ENCODE data around the gene KPNB1. TPM values are rescaled to one million over a fixed set of nuclear protein-coding genes. Genes with fewer than 3 reads are reported as not detected.

The KPNB1 gene
- total and polyA plus RNA-seq, 2 of the 4 experiments (the other 2 are of a cell fraction), result 206 to 1,082 TPM

DNA sequence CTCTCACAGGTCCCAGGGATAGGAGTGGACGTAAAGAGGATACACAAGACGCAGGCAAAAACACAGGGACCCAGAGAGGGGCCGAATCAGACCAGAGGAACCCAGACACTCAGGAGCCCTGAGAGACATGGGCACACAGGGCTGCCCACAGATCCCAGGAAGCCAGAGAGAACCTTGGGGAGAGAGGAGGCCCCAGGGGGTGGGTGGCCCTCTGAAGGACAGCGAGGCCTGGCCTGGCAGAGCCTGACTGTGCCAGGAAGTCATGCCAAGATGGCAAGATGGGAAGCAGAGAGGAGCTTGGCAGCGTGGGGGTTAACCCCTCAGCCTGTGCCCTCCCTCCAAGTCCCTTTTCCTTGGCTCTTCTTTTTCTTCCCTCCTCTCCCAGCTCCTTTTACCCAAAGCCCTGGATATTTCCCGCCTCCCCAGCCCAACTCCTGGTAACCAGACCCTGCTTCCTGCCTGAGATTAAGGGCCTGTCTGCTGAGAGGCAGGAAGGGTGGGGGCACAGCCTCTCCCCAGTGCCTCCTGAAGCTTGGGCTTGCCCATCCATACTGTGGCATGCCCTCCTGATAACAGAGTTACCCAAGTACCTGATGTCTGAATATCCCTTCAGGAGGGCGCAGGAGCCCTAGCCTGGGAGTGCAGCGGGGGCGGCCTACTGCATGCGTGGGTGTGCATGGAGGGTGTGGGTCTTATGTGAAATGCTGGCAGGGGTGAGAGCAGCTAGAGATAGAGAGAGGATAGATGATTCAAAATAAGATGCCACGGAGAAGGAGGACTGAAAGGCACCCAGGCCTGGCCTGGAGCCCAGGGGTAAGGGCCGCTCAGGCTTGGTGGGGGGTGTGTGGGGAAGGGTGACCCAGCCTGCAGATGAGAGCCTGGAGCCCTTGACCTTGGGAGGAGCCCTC is 77.3 kb downstream of the KPNB1 start:
- no peak overlapping the region for H2BK20ac ChIP-seq (ENCODE audit: low read depth, low read length)
- TF ChIP-seq CHD1 (IDR thresholded peaks at IDR 0.05; ENCODE audit: low read depth, low read length), result no peak
- TF ChIP-seq CEBPB (IDR thresholded peaks at IDR 0.05; ENCODE audit: low read depth, low read length), result no peak
- TF ChIP-seq BHLHE40 (IDR thresholded peaks at IDR 0.05; ENCODE audit: low read depth, low read length), result no peak
- no peak for TF ChIP-seq POLR2A (IDR thresholded peaks at IDR 0.05; ENCODE audit: low read depth, low read length)
- no peak for TF ChIP-seq FOS (IDR thresholded peaks at IDR 0.05; ENCODE audit: low read depth, low read length)
- no peak for TF ChIP-seq RCOR1 (IDR thresholded peaks at IDR 0.05; ENCODE audit: insufficient replicate concordance, low read length)
- TF ChIP-seq, protein P1, sequence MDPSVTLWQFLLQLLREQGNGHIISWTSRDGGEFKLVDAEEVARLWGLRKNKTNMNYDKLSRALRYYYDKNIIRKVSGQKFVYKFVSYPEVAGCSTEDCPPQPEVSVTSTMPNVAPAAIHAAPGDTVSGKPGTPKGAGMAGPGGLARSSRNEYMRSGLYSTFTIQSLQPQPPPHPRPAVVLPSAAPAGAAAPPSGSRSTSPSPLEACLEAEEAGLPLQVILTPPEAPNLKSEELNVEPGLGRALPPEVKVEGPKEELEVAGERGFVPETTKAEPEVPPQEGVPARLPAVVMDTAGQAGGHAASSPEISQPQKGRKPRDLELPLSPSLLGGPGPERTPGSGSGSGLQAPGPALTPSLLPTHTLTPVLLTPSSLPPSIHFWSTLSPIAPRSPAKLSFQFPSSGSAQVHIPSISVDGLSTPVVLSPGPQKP (IDR thresholded peaks at IDR 0.05; ENCODE audit: borderline replicate concordance, low read depth, low read length), result no peak
- no peak for TF ChIP-seq MAFK (IDR thresholded peaks at IDR 0.05; ENCODE audit: low read depth, low read length)
- TF ChIP-seq, protein P2, sequence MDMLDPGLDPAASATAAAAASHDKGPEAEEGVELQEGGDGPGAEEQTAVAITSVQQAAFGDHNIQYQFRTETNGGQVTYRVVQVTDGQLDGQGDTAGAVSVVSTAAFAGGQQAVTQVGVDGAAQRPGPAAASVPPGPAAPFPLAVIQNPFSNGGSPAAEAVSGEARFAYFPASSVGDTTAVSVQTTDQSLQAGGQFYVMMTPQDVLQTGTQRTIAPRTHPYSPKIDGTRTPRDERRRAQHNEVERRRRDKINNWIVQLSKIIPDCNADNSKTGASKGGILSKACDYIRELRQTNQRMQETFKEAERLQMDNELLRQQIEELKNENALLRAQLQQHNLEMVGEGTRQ (IDR thresholded peaks at IDR 0.05; ENCODE audit: low read depth, low read length), result no peak
- TF ChIP-seq, protein P3, sequence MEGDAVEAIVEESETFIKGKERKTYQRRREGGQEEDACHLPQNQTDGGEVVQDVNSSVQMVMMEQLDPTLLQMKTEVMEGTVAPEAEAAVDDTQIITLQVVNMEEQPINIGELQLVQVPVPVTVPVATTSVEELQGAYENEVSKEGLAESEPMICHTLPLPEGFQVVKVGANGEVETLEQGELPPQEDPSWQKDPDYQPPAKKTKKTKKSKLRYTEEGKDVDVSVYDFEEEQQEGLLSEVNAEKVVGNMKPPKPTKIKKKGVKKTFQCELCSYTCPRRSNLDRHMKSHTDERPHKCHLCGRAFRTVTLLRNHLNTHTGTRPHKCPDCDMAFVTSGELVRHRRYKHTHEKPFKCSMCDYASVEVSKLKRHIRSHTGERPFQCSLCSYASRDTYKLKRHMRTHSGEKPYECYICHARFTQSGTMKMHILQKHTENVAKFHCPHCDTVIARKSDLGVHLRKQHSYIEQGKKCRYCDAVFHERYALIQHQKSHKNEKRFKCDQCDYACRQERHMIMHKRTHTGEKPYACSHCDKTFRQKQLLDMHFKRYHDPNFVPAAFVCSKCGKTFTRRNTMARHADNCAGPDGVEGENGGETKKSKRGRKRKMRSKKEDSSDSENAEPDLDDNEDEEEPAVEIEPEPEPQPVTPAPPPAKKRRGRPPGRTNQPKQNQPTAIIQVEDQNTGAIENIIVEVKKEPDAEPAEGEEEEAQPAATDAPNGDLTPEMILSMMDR (conservative IDR thresholded peaks at IDR 0.05; ENCODE audit: low read depth, low read length), result no peak
- no peak for TF ChIP-seq NFE2L2 (IDR thresholded peaks at IDR 0.05; ENCODE audit: low read depth, low read length)
- no peak for TF ChIP-seq RAD21 (IDR thresholded peaks at IDR 0.05; ENCODE audit: low read length)
- no peak for TF ChIP-seq MAZ (IDR thresholded peaks at IDR 0.05; ENCODE audit: borderline replicate concordance, low read depth, low read length)
- in situ Hi-C loops (cut with MboI; ENCODE audit: low sequenced_read_pairs), result no loop called here
- ChIA-PET CTCF (no interaction called here), POLR2A (ENCODE audit: unreplicated experiment) (no interaction called here)
- no TSS peak for BruUV-seq (replicated peaks)
- no peak overlapping the region for H3K4me2 ChIP-seq (ENCODE audit: low read depth, low read length)
- H2AK5ac ChIP-seq (ENCODE audit: low read depth, low read length), result no peak overlapping the region
- 67% methylated on average over 5 of the region's 12 CpGs; no CpG with 5 or more reads in 1 of the 2 experiments for WGBS, 2 experiments (ENCODE audit: extremely low coverage in 2 of 2, insufficient read length in 1 of 2)
- dilution Hi-C loops (cut with HindIII; ENCODE audit: low sequenced_read_pairs, unreplicated experiment), result no loop called here
- ATAC-seq (ENCODE audit: low read depth) (no peak), DNase-seq (no peak)
- H3K9me3 ChIP-seq (ENCODE audit: control insufficient read depth, insufficient read depth, low read length), result no peaks in the 10 kb centered on the region
- H4K8ac ChIP-seq (ENCODE audit: low read depth in 2 of 2, low read length in 2 of 2), result no peak overlapping the region
- H2AFZ ChIP-seq (replicated peaks; ENCODE audit: low read length, poor library complexity), result no peak overlapping the region
- H4K91ac ChIP-seq (ENCODE audit: insufficient read depth, low read depth, low read length), result no peak overlapping the region
- H3K14ac ChIP-seq (replicated peaks; ENCODE audit: low read depth, low read length), result no peak overlapping the region
- H3K18ac ChIP-seq (ENCODE audit: low read depth, low read length), result no peak overlapping the region
- no peak overlapping the region for H2BK120ac ChIP-seq (ENCODE audit: low read depth, low read length)
- H3K9me1 ChIP-seq (ENCODE audit: insufficient read depth, low read length), result no peaks in the 10 kb centered on the region
- H2BK5ac ChIP-seq (ENCODE audit: low read depth, low read length, poor library complexity, severe bottlenecking), result no peak overlapping the region
- H3K79me1 ChIP-seq (ENCODE audit: low read depth in 1 of 2, low read length in 2 of 2), result no peaks in the 10 kb centered on the region
- peaks cover 90% of the 10 kb centered on the region for H3K27me3 ChIP-seq (ENCODE audit: control insufficient read depth, insufficient read depth, low read length)
- no peak overlapping the region for H3K56ac ChIP-seq (ENCODE audit: extremely low read depth, insufficient read depth, low read length)
- H3K27ac ChIP-seq (ENCODE audit: insufficient read depth, low read length), result no peak overlapping the region
- no peaks in the 10 kb centered on the region; the same call in none of the 2 replicates for H4K20me1 ChIP-seq (ENCODE audit: insufficient read depth, low read length)
- no peaks in the 10 kb centered on the region for H3K36me3 ChIP-seq (ENCODE audit: control insufficient read depth, insufficient read depth, low read length)
- no peak overlapping the region for H4K5ac ChIP-seq (ENCODE audit: low read depth, low read length)
- H3K4me1 ChIP-seq (ENCODE audit: control insufficient read depth, insufficient read depth, low read length), result no peaks in the 10 kb centered on the region
- no peak overlapping the region for H3K9ac ChIP-seq (ENCODE audit: low read depth, low read length)
- no peak overlapping the region for H2BK15ac ChIP-seq (ENCODE audit: low read depth, low read length)
- no peak overlapping the region for H3K23ac ChIP-seq (ENCODE audit: low read depth, low read length)
- H3K4ac ChIP-seq (ENCODE audit: low read depth, low read length), result no peak overlapping the region
- intact Hi-C loops (cut with micrococcal nuclease), result loop anchor here (10.0 kb wide), 1 partner anchor 48 kb away; no protein-coding TSS in a partner anchor
- no peak overlapping the region for H3K4me3 ChIP-seq (ENCODE audit: insufficient read depth, low read depth, low read length)
- no peak overlapping the region for H2AK9ac ChIP-seq (replicated peaks; ENCODE audit: low read depth, low read length, poor library complexity)

Measured in IMR-90 (cell line).